HepG2 (cell line): ENCODE data around the gene MIB1. TPM values are rescaled to one million over a fixed set of nuclear protein-coding genes. Genes with fewer than 3 reads are reported as not detected.

ENCODE experiments used
- ATAC-seq: fragments of 200-7000 bp; cut with Tn5 transposase; 3 replicates; pipeline ENCODE4 v1.9.1; 2020; ENCODE audit warnings: mild to moderate bottlenecking, moderate library complexity
- BruUV-seq: library from RNA; stranded (reverse); fragments of 400-500 nt; replicated peaks from 2 replicates; lab custom pipeline; 2021; lab: Mats Ljungman, UMichigan
- CTCF ChIA-PET: fragments of 300-600 bp; formaldehyde crosslinking; extraction: SDS; loops from one replicate; lab custom pipeline; 2021; ENCODE audit warnings: low total read pairs, inconsistent platforms, low intra/inter-chr PET ratio; lab: Yijun Ruan, JAX
- POLR2A ChIA-PET: fragments of 350-600 bp; sonication (Branson Sonifier 250); formaldehyde crosslinking; loops from one replicate; lab custom pipeline; 2020; ENCODE audit warnings: antibody characterized with exemption, inconsistent platforms; lab: Yijun Ruan, JAX
- DNase-seq: peaks from one replicate; pipeline ENCODE4 v3.0.0-alpha.2; 2015; ENCODE audit warnings: low spot score
- FAIRE-seq: peaks from 3 replicates; lab custom pipeline; 2011; peaks lifted over from hg19 to GRCh38; lab: Jason Lieb, UNC
- H2AFZ ChIP-seq: one replicate; pipeline ENCODE4 v1.6.1; 2011; ENCODE audit warnings: low read length, inconsistent platforms
- H3K27ac ChIP-seq: fragments of 300-600 bp; 3 replicates; pipeline ENCODE4 v1.8.0; 2011; ENCODE audit warnings: mixed run types, mild to moderate bottlenecking, mixed read lengths, low read length, inconsistent platforms; ENCODE audit not compliant: insufficient read depth; ENCODE audit errors: extremely low read length
- H3K27me3 ChIP-seq, 2 experiments: fragments of 200-600 bp in 1 of 2; 2 replicates in 1 of 2; 3 replicates in 1 of 2; pipeline versions ENCODE4 v1.6.0 to v1.8.0; 2011; ENCODE audit warnings: low read length in 2 of 2, mild to moderate bottlenecking in 2 of 2, moderate library complexity in 2 of 2, inconsistent platforms in 1 of 2; ENCODE audit not compliant: insufficient read depth in 2 of 2, control insufficient read depth in 1 of 2
- H3K36me3 ChIP-seq, 2 experiments: fragments of 200-600 bp in 1 of 2; replicated peaks in 1 of 2; 2 replicates in 1 of 2; 3 replicates in 1 of 2; pipeline versions ENCODE4 v1.5.1 to v1.8.0; 2011; ENCODE audit warnings: low read length in 2 of 2, inconsistent platforms in 1 of 2; ENCODE audit not compliant: insufficient read depth in 2 of 2, control insufficient read depth in 1 of 2
- H3K4me1 ChIP-seq: 2 replicates; pipeline ENCODE4 v1.5.1; 2012; ENCODE audit warnings: low read length, inconsistent platforms; ENCODE audit not compliant: insufficient read depth
- H3K4me2 ChIP-seq: 2 replicates; pipeline ENCODE4 v1.6.0; 2011; ENCODE audit warnings: low read depth, low read length, inconsistent platforms
- H3K4me3 ChIP-seq, 3 experiments: fragments of 200-600 bp in 1 of 3; sonication (generic), shearing (Covaris generic) in 1 of 3; replicated peaks in 1 of 3; 2 replicates each; pipeline ENCODE4 v1.5.1; 2011 to 2016; ENCODE audit warnings: low read length in 3 of 3, inconsistent platforms in 2 of 3, low read depth in 2 of 3, mild to moderate bottlenecking in 2 of 3, control low read depth in 1 of 3, mixed read lengths in 1 of 3; ENCODE audit not compliant: insufficient read depth in 1 of 3
- H3K79me2 ChIP-seq: one replicate; pipeline ENCODE4 v1.6.1; 2011; ENCODE audit warnings: low read length, inconsistent platforms; ENCODE audit not compliant: insufficient read depth
- H3K9ac ChIP-seq: 2 replicates; pipeline ENCODE4 v1.6.0; 2011; ENCODE audit warnings: mild to moderate bottlenecking, low read depth, low read length, inconsistent platforms; ENCODE audit not compliant: insufficient read depth
- H3K9me3 ChIP-seq: 2 replicates; pipeline ENCODE4 v1.5.1; 2012; ENCODE audit warnings: mild to moderate bottlenecking, low read length
- H4K20me1 ChIP-seq: 2 replicates; pipeline ENCODE4 v1.6.0; 2011; ENCODE audit warnings: inconsistent platforms, mild to moderate bottlenecking, low read length, moderate library complexity; ENCODE audit not compliant: insufficient read depth
- ARNTL ChIP-seq: sonication (generic); formaldehyde crosslinking; IDR thresholded peaks from 2 replicates; pipeline ENCODE4 v1.4.0; 2020; ENCODE audit warnings: mild to moderate bottlenecking, missing genetic modification reagents
- CREM ChIP-seq, 2 experiments: sonication (generic) in 1 of 2; formaldehyde crosslinking in 1 of 2; IDR thresholded peaks; 2 replicates each; pipeline versions ENCODE4 v1.4.0 to v1.6.1; 2016 to 2020; ENCODE audit warnings: antibody characterized with exemption in 1 of 2, mild to moderate bottlenecking in 1 of 2, missing genetic modification reagents in 1 of 2
- ELF3 ChIP-seq: IDR thresholded peaks from 2 replicates; pipeline ENCODE4 v1.6.1; 2016; ENCODE audit warnings: missing genetic modification reagents, missing compliant biosample characterization
- KDM5B ChIP-seq: sonication (generic); formaldehyde crosslinking; IDR thresholded peaks from 2 replicates; pipeline ENCODE4 v1.4.0; 2020; ENCODE audit warnings: missing genetic modification reagents, mild to moderate bottlenecking, borderline replicate concordance
- MAFF ChIP-seq: IDR thresholded peaks from 2 replicates; pipeline ENCODE4 v1.6.1; 2011; ENCODE audit warnings: low read depth, low read length, improper control_type of control experiment
- REPIN1 ChIP-seq: sonication (generic); formaldehyde crosslinking; IDR thresholded peaks from 2 replicates; pipeline ENCODE4 v1.8.0; 2022; ENCODE audit warnings: missing genetic modification reagents, low read depth, mild to moderate bottlenecking, borderline replicate concordance
- SOX13 ChIP-seq, 3 experiments: fragments of 450-650 bp in 1 of 3; sonication (generic) in 1 of 3; formaldehyde crosslinking in 1 of 3; IDR thresholded peaks in 2 of 3; conservative IDR thresholded peaks in 1 of 3; 2 replicates each; pipeline versions ENCODE4 v1.5.0 to v1.6.1; 2016 to 2020; ENCODE audit warnings: antibody characterized with exemption in 1 of 3, mild to moderate bottlenecking in 1 of 3, missing compliant biosample characterization in 1 of 3, missing genetic modification reagents in 1 of 3, moderate library complexity in 1 of 3
- ZNF251 ChIP-seq: sonication (generic); formaldehyde crosslinking; IDR thresholded peaks from 2 replicates; pipeline ENCODE4 v1.9.0; 2021; ENCODE audit warnings: mild to moderate bottlenecking, missing genetic modification reagents
- WGBS: methylation state at CpG from one replicate; pipeline ENCODE4 v1.1.6; 2017; ENCODE audit warnings: low lambda C conversion rate; 5-methylcytosine and 5-hydroxymethylcytosine counted together
- in situ Hi-C: cut with HindIII; loops from 2 replicates; pipeline ENCODE4 v1.10.0; 2017; ENCODE audit warnings: low pct_unique_long_range_greater_than_20kb; ENCODE audit not compliant: extremely low pct_ligation_motif_present
- intact Hi-C: fragments of 100-400 bp; cut with micrococcal nuclease; formaldehyde crosslinking; loops from one replicate; pipeline ENCODE4 v1.10.0; 2022; ENCODE audit not compliant: unreplicated experiment
- polyA plus RNA-seq, 8 experiments: library from polyadenylated mRNA; depleted of rRNA in 3 of 8; stranded (reverse) in 7 of 8; unstranded in 1 of 8; fragments of >200 nt; fragmentation: Illumina TruSeq in 4 of 8; extraction: Trizol in 4 of 8; gene quantifications; 2 replicates each; pipeline versions ENCODE4 v1.2.1 to v1.2.3, GENCODE V29; 2011 to 2016; ENCODE audit warnings: low read depth in 4 of 8, missing spikeins in 1 of 8, mixed read lengths in 1 of 8; ENCODE audit not compliant: insufficient read depth in 1 of 8
- total RNA-seq, 5 experiments: library from RNA; depleted of rRNA; stranded (reverse); fragments of >200 nt; fragmentation: Illumina TruSeq; extraction: Trizol; gene quantifications; 2 replicates each; pipeline ENCODE4 v1.2.3, GENCODE V29; 2016; ENCODE audit warnings: low read depth in 1 of 5

The MIB1 gene
- total and polyA plus RNA-seq, 2 of the 13 experiments (the other 11 are each of a cell fraction or from before 2014, with no cell fraction given): 12.0 to 47.0 TPM

GRCh38 chr18:21803495-21803894, 62.9 kb downstream of the MIB1 start (continued):
- TF ChIP-seq CREM (IDR thresholded peaks at IDR 0.05) (0 out of 2 replicates have a peak, but pooled peaks have one; percentile 24), CREM (CRISPR knock-in tag; IDR thresholded peaks at IDR 0.05) (no peak), SOX13 (IDR thresholded peaks at IDR 0.05) (peak; percentile 81; the same call in 1 of the 2 replicates), SOX13 (CRISPR knock-in tag; conservative IDR thresholded peaks at IDR 0.05 in 1 of 2, IDR thresholded peaks at IDR 0.05 in 1 of 2) (peak in 1 of 2 experiments; percentile 98; a peak in 2 of 4 replicates), ELF3 (CRISPR knock-in tag) (peak; percentile 63; the same call in 1 of the 2 replicates), REPIN1 (CRISPR knock-in tag) (no peak)

GRCh38 chr18:21805771-21806366, 65.3 kb downstream of the MIB1 start:
- TF ChIP-seq ZNF251 (no peak), MAFF (no peak), KDM5B (no peak), ARNTL (CRISPR knock-in tag) (no peak)
- WGBS: 99% methylated on average over 9 of the region's 9 CpGs

More at GRCh38 chr18:21805771-21806366, 65.3 kb downstream of the MIB1 start:
- H3K9ac ChIP-seq: no peak overlapping the region
- no peaks in the 10 kb centered on the region for H4K20me1 ChIP-seq
- in situ Hi-C loops (no loop called here), intact Hi-C loops (no loop called here)
- no peak overlapping the region for H3K27ac ChIP-seq
- no TSS peak for BruUV-seq
- H2AFZ ChIP-seq: no peak overlapping the region
- ChIA-PET POLR2A (no interaction called here), CTCF (no interaction called here)
- no peak for DNase-seq
- no peaks in the 10 kb centered on the region for H3K27me3 ChIP-seq
- peaks cover 21% of the 10 kb centered on the region for H3K4me1 ChIP-seq
- peaks cover 3 to 38% of the 10 kb centered on the region in 2 experiments; a peak in 4 of 5 replicates for H3K36me3 ChIP-seq
- FAIRE-seq: no peak
- no peak for ATAC-seq
- H3K4me2 ChIP-seq: no peak overlapping the region
- H3K9me3 ChIP-seq: peaks cover 17% of the 10 kb centered on the region
- no peak overlapping the region for H3K4me3 ChIP-seq
- no peaks in the 10 kb centered on the region for H3K79me2 ChIP-seq
